IMR-90 (cell line): Measurements from ENCODE around the gene CLSTN1. TPM values are rescaled to one million over a fixed set of nuclear protein-coding genes. Genes with fewer than 3 reads are reported as not detected.

Experiments
- ATAC-seq: fragments of 200-7000 bp; cut with Tn5 transposase; 2 replicates; pipeline ENCODE4 v1.9.1; 2020; ENCODE audit warnings: low read depth, mild to moderate bottlenecking, moderate library complexity
- BruUV-seq: library from RNA; stranded (reverse); fragments of 400-500 nt; replicated peaks from 2 replicates; lab custom pipeline; 2021; lab: Mats Ljungman, UMichigan
- CTCF ChIA-PET: fragments of 300-600 bp; formaldehyde crosslinking; extraction: SDS; loops from one replicate; lab custom pipeline; 2021; ENCODE audit warnings: antibody characterized with exemption; lab: Yijun Ruan, JAX
- POLR2A ChIA-PET: fragments of 300-600 bp; sonication (Branson Sonifier 250); formaldehyde crosslinking; loops from one replicate; lab custom pipeline; 2022; ENCODE audit warnings: antibody characterized with exemption; ENCODE audit not compliant: unreplicated experiment; lab: Charles Lee
- DNase-seq: peaks from one replicate; pipeline ENCODE4 v3.0.0; 2013
- H2AFZ ChIP-seq: replicated peaks from 2 replicates; pipeline ENCODE3; 2013; ENCODE audit warnings: low read length, mild to moderate bottlenecking; ENCODE audit not compliant: poor library complexity
- H2AK5ac ChIP-seq: 2 replicates; pipeline ENCODE4 v1.6.1; 2013; ENCODE audit warnings: low read depth, low read length, inconsistent platforms
- H2AK9ac ChIP-seq: replicated peaks from 2 replicates; pipeline ENCODE3; 2013; ENCODE audit warnings: mild to moderate bottlenecking, low read depth, low read length, moderate library complexity; ENCODE audit not compliant: poor library complexity
- H2BK120ac ChIP-seq: 2 replicates; pipeline ENCODE4 v1.6.1; 2013; ENCODE audit warnings: low read depth, low read length, inconsistent platforms
- H2BK15ac ChIP-seq: 3 replicates; pipeline ENCODE4 v1.6.1; 2013; ENCODE audit warnings: low read depth, low read length, inconsistent platforms
- H2BK20ac ChIP-seq: 2 replicates; pipeline ENCODE4 v1.6.1; 2013; ENCODE audit warnings: low read depth, mild to moderate bottlenecking, inconsistent platforms, low read length, moderate library complexity
- H2BK5ac ChIP-seq: 2 replicates; pipeline ENCODE4 v1.6.1; 2013; ENCODE audit warnings: mild to moderate bottlenecking, low read depth, low read length, inconsistent platforms; ENCODE audit not compliant: poor library complexity, severe bottlenecking
- H3K14ac ChIP-seq: replicated peaks from 2 replicates; pipeline ENCODE4 v1.6.1; 2013; ENCODE audit warnings: low read depth, low read length, inconsistent platforms
- H3K18ac ChIP-seq: 2 replicates; pipeline ENCODE4 v1.6.1; 2013; ENCODE audit warnings: low read depth, low read length, control low read depth
- H3K23ac ChIP-seq: 2 replicates; pipeline ENCODE4 v1.6.1; 2013; ENCODE audit warnings: low read depth, low read length, inconsistent platforms
- H3K27ac ChIP-seq: 2 replicates; pipeline ENCODE4 v1.5.1; 2013; ENCODE audit warnings: mild to moderate bottlenecking, control low read depth, low read length; ENCODE audit not compliant: insufficient read depth
- H3K27me3 ChIP-seq: 2 replicates; pipeline ENCODE4 v1.6.1; 2013; ENCODE audit warnings: low read length; ENCODE audit not compliant: control insufficient read depth, insufficient read depth
- H3K36me3 ChIP-seq: 2 replicates; pipeline ENCODE4 v1.6.1; 2013; ENCODE audit warnings: low read length, mixed read lengths; ENCODE audit not compliant: control insufficient read depth, insufficient read depth
- H3K4ac ChIP-seq: 2 replicates; pipeline ENCODE4 v1.6.1; 2013; ENCODE audit warnings: low read depth, low read length, inconsistent platforms
- H3K4me1 ChIP-seq: 2 replicates; pipeline ENCODE4 v1.6.1; 2013; ENCODE audit warnings: low read length, mixed read lengths; ENCODE audit not compliant: control insufficient read depth, insufficient read depth
- H3K4me2 ChIP-seq: 2 replicates; pipeline ENCODE4 v1.6.1; 2013; ENCODE audit warnings: low read depth, mild to moderate bottlenecking, control low read depth, low read length, moderate library complexity
- H3K4me3 ChIP-seq: 2 replicates; pipeline ENCODE4 v1.5.1; 2013; ENCODE audit warnings: low read depth, mild to moderate bottlenecking, control low read depth, low read length, moderate library complexity; ENCODE audit not compliant: insufficient read depth
- H3K56ac ChIP-seq: 2 replicates; pipeline ENCODE4 v1.6.1; 2013; ENCODE audit warnings: low read length, inconsistent platforms; ENCODE audit not compliant: insufficient read depth; ENCODE audit errors: extremely low read depth
- H3K79me1 ChIP-seq, 2 experiments: 2 replicates each; pipeline ENCODE4 v1.6.1; 2013; ENCODE audit warnings: low read length in 2 of 2, inconsistent platforms in 1 of 2, low read depth in 1 of 2
- H3K9ac ChIP-seq: 2 replicates; pipeline ENCODE4 v1.6.1; 2013; ENCODE audit warnings: low read depth, low read length, control low read depth
- H3K9me1 ChIP-seq: 2 replicates; pipeline ENCODE4 v1.6.1; 2013; ENCODE audit warnings: low read length, inconsistent platforms; ENCODE audit not compliant: insufficient read depth
- H3K9me3 ChIP-seq: 2 replicates; pipeline ENCODE4 v1.6.1; 2013; ENCODE audit warnings: low read length; ENCODE audit not compliant: control insufficient read depth, insufficient read depth
- H4K20me1 ChIP-seq: 2 replicates; pipeline ENCODE4 v1.6.1; 2013; ENCODE audit warnings: low read length, inconsistent platforms; ENCODE audit not compliant: insufficient read depth
- H4K5ac ChIP-seq: 2 replicates; pipeline ENCODE4 v1.6.1; 2013; ENCODE audit warnings: mild to moderate bottlenecking, low read depth, low read length, control low read depth
- H4K8ac ChIP-seq, 2 experiments: 2 replicates each; pipeline ENCODE4 v1.6.1; 2013; ENCODE audit warnings: low read depth in 2 of 2, low read length in 2 of 2, control low read depth in 1 of 2, inconsistent platforms in 1 of 2
- H4K91ac ChIP-seq: 2 replicates; pipeline ENCODE4 v1.6.1; 2013; ENCODE audit warnings: low read depth, low read length, inconsistent platforms; ENCODE audit not compliant: insufficient read depth
- BHLHE40 ChIP-seq: fragments of 150-350 bp; IDR thresholded peaks from 2 replicates; pipeline ENCODE4 v1.6.1; 2016; ENCODE audit warnings: mild to moderate bottlenecking, low read depth, low read length
- CEBPB ChIP-seq: IDR thresholded peaks from 2 replicates; pipeline ENCODE4 v1.6.1; 2012; ENCODE audit warnings: low read depth, low read length, improper control_type of control experiment
- CHD1 ChIP-seq: IDR thresholded peaks from 2 replicates; pipeline ENCODE4 v1.6.1; 2012; ENCODE audit warnings: low read depth, low read length, improper control_type of control experiment
- CTCF ChIP-seq: conservative IDR thresholded peaks from 2 replicates; pipeline ENCODE4 v1.5.1; 2012; ENCODE audit warnings: mild to moderate bottlenecking, low read depth, low read length, improper control_type of control experiment
- FOS ChIP-seq: fragments of 150-350 bp; IDR thresholded peaks from 2 replicates; pipeline ENCODE4 v1.6.1; 2016; ENCODE audit warnings: low read depth, low read length
- MAFK ChIP-seq: IDR thresholded peaks from 2 replicates; pipeline ENCODE4 v1.6.1; 2012; ENCODE audit warnings: low read depth, low read length, improper control_type of control experiment
- MAZ ChIP-seq: IDR thresholded peaks from 2 replicates; pipeline ENCODE4 v1.6.1; 2012; ENCODE audit warnings: low read depth, mild to moderate bottlenecking, low read length, improper control_type of control experiment, moderate library complexity, borderline replicate concordance
- MXI1 ChIP-seq: IDR thresholded peaks from 2 replicates; pipeline ENCODE4 v1.6.1; 2012; ENCODE audit warnings: low read depth, mild to moderate bottlenecking, low read length, moderate library complexity, borderline replicate concordance
- NFE2L2 ChIP-seq: fragments of 150-350 bp; IDR thresholded peaks from 2 replicates; pipeline ENCODE4 v1.6.1; 2016; ENCODE audit warnings: low read depth, mild to moderate bottlenecking, low read length
- POLR2A ChIP-seq: IDR thresholded peaks from 2 replicates; pipeline ENCODE4 v1.6.1; 2012; ENCODE audit warnings: mild to moderate bottlenecking, low read depth, low read length
- RAD21 ChIP-seq: IDR thresholded peaks from 2 replicates; pipeline ENCODE4 v1.6.1; 2012; ENCODE audit warnings: low read length, improper control_type of control experiment
- RCOR1 ChIP-seq: IDR thresholded peaks from 2 replicates; pipeline ENCODE4 v1.6.1; 2012; ENCODE audit warnings: mild to moderate bottlenecking, low read length, improper control_type of control experiment; ENCODE audit not compliant: insufficient replicate concordance
- RFX5 ChIP-seq: IDR thresholded peaks from 2 replicates; pipeline ENCODE4 v1.8.0; 2012; ENCODE audit warnings: low read depth, mild to moderate bottlenecking, low read length, moderate library complexity
- SMC3 ChIP-seq: fragments of 150-350 bp; IDR thresholded peaks from 2 replicates; pipeline ENCODE4 v1.6.1; 2016; ENCODE audit warnings: low read depth, mild to moderate bottlenecking, antibody characterized with exemption, low read length, moderate library complexity
- USF2 ChIP-seq: fragments of 150-350 bp; IDR thresholded peaks from 2 replicates; pipeline ENCODE4 v1.6.1; 2017; ENCODE audit warnings: mild to moderate bottlenecking, antibody characterized with exemption, low read length, low read depth
- WGBS, 2 experiments: methylation state at CpG; one replicate each; pipeline versions ENCODE4 v1.1.5 to v1.1.7; 2013; ENCODE audit warnings: missing lambda C conversion rate in 2 of 2; ENCODE audit not compliant: insufficient read length in 1 of 2; ENCODE audit errors: extremely low coverage in 2 of 2; 5-methylcytosine and 5-hydroxymethylcytosine counted together
- dilution Hi-C: fragments of 300-500 bp; cut with HindIII; formaldehyde crosslinking; loops from one replicate; pipeline ENCODE4 v1.14.3; 2018; ENCODE audit warnings: low sequenced_read_pairs; ENCODE audit not compliant: unreplicated experiment
- in situ Hi-C: fragments of 300-500 bp; cut with MboI; formaldehyde crosslinking; loops from 3 replicates; pipeline ENCODE4 v1.14.3; 2019; ENCODE audit warnings: low sequenced_read_pairs, inconsistent platforms, mixed read lengths
- intact Hi-C: fragments of 100-400 bp; cut with micrococcal nuclease; formaldehyde crosslinking; loops from 2 replicates; pipeline ENCODE4 v1.10.0; 2022
- polyA plus RNA-seq, 3 experiments: library from polyadenylated mRNA; depleted of rRNA; stranded (reverse); fragments of >200 nt; gene quantifications; 2 replicates each; pipeline ENCODE4 v1.2.3, GENCODE V29; 2012; ENCODE audit warnings: low replicate concordance in 1 of 3
- total RNA-seq: library from RNA; depleted of rRNA; stranded (reverse); fragments of >200 nt; gene quantifications from 2 replicates; pipeline ENCODE4 v1.2.3, GENCODE V29; 2012

The CLSTN1 gene
- total and polyA plus RNA-seq, 2 of the 4 experiments (the other 2 are of a cell fraction), result 30.1 to 72.2 TPM

- H3K18ac ChIP-seq, result no peak overlapping the region
- H3K9me3 ChIP-seq, result no peaks in the 10 kb centered on the region
- H3K4me3 ChIP-seq, result no peak overlapping the region
- ChIA-PET CTCF (interaction anchor here (0.5 kb wide), 1 partner anchor 12 kb away, joined by 7 read pairs; no protein-coding TSS in a partner anchor), POLR2A (no interaction called here)
- H2AK5ac ChIP-seq, result peak overlapping the region; percentile 43; the same call in 1 of the 2 replicates
- no peak overlapping the region for H2BK15ac ChIP-seq
- peaks cover 12% of the 10 kb centered on the region for H3K36me3 ChIP-seq
- H3K14ac ChIP-seq, result no peak overlapping the region
- no peak overlapping the region for H2AK9ac ChIP-seq
- ATAC-seq (no peak), DNase-seq (no peak)
- WGBS, 2 experiments, result 92% methylated on average over 9 of the region's 24 CpGs; no CpG with 5 or more reads in 1 of the 2 experiments
- H2BK5ac ChIP-seq, result no peak overlapping the region
- no peak overlapping the region for H3K4me2 ChIP-seq
- peaks cover 16 to 44% of the 10 kb centered on the region in 2 experiments for H3K79me1 ChIP-seq
- dilution Hi-C loops (no loop called here), in situ Hi-C loops (no loop called here), intact Hi-C loops (no loop called here)
- no peak overlapping the region for H2AFZ ChIP-seq
- H3K27me3 ChIP-seq, result no peaks in the 10 kb centered on the region
- H2BK120ac ChIP-seq, result no peak overlapping the region
- H4K8ac ChIP-seq, result no peak overlapping the region
- H4K91ac ChIP-seq, result no peak overlapping the region
- BruUV-seq, result no TSS peak
- H3K4me1 ChIP-seq, result peaks cover 5% of the 10 kb centered on the region
- H3K27ac ChIP-seq, result no peak overlapping the region
- H3K9me1 ChIP-seq, result peaks cover 8% of the 10 kb centered on the region; the same call in 1 of the 2 replicates
- H3K56ac ChIP-seq, result no peak overlapping the region
- H3K9ac ChIP-seq, result no peak overlapping the region
- no peak overlapping the region for H4K5ac ChIP-seq
- H3K23ac ChIP-seq, result no peak overlapping the region
- H2BK20ac ChIP-seq, result no peak overlapping the region
- H3K4ac ChIP-seq, result no peak overlapping the region
- H4K20me1 ChIP-seq, result peaks cover 40% of the 10 kb centered on the region
- TF ChIP-seq SMC3 (no peak), CTCF (no peak), MAFK (no peak), CHD1 (no peak), POLR2A (no peak), MAZ (no peak), CEBPB (no peak), RFX5 (no peak), FOS (no peak), RAD21 (no peak), BHLHE40 (no peak), USF2 (no peak), NFE2L2 (no peak), MXI1 (no peak), RCOR1 (no peak)
These were observed 55.6 kb downstream of the CLSTN1 start for GRCh38 chr1:9767964-9768668.
